Heart left ventricle (tissue), 16 donors: Measurements from ENCODE around the gene SEMA6A. TPM values are rescaled to one million over a fixed set of nuclear protein-coding genes. Genes with fewer than 3 reads are reported as not detected.

Source experiments
- ATAC-seq, 4 donors: fragments of 200-7000 bp; cut with Tn5 transposase; one replicate each; pipeline ENCODE4 v1.9.1; 2020 to 2022; ENCODE audit warnings: moderate library complexity in 4 of 4, mild to moderate bottlenecking in 3 of 4, moderate number of reproducible peaks in 1 of 4
- DNase-seq, 5 donors: peaks; one replicate each; pipeline ENCODE4 v3.0.0-alpha.2; 2020
- H3K27ac ChIP-seq, 12 donors: fragments of 200-600 bp; sonication (generic) in 4 of 12; one replicate each; pipeline versions ENCODE4 v1.5.0 to v1.8.0; 2016 to 2022; ENCODE audit warnings: mild to moderate bottlenecking in 2 of 12
- H3K27me3 ChIP-seq, 9 donors: fragments of 200-600 bp; sonication (generic) in 2 of 9; one replicate each; pipeline versions ENCODE4 v1.5.1 to v1.8.0; 2016 to 2022; ENCODE audit warnings: mild to moderate bottlenecking in 3 of 9
- H3K36me3 ChIP-seq, 9 donors: fragments of 200-600 bp; sonication (generic) in 2 of 9; one replicate each; pipeline versions ENCODE4 v1.5.0 to v1.8.0; 2018 to 2022; ENCODE audit warnings: mild to moderate bottlenecking in 2 of 9
- H3K4me1 ChIP-seq, 12 donors: fragments of 200-600 bp; sonication (generic) in 4 of 12; one replicate each; pipeline versions ENCODE4 v1.5.0 to v1.8.0; 2016 to 2022; ENCODE audit warnings: mild to moderate bottlenecking in 3 of 12
- H3K4me3 ChIP-seq, 12 donors: fragments of 200-600 bp; sonication (generic) in 4 of 12; one replicate each; pipeline versions ENCODE4 v1.5.0 to v1.8.0; 2017 to 2022; ENCODE audit warnings: mild to moderate bottlenecking in 9 of 12, moderate library complexity in 4 of 12
- H3K9me3 ChIP-seq, 12 donors: fragments of 200-600 bp; sonication (generic) in 4 of 12; one replicate each; pipeline versions ENCODE4 v1.5.0 to v1.8.0; 2016 to 2022; ENCODE audit warnings: mild to moderate bottlenecking in 1 of 12
- POLR2A ChIP-seq, 2 donors: fragments of 450-650 bp; IDR thresholded peaks; one replicate each; pipeline ENCODE4 v1.6.1; 2017; ENCODE audit warnings: antibody characterized with exemption in 2 of 2, mild to moderate bottlenecking in 2 of 2, moderate library complexity in 2 of 2
- WGBS, 4 donors: extraction: QIAGEN DNeasy Blood & Tissue Kit in 2 of 4; methylation state at CpG; one replicate each; pipeline versions ENCODE4 v1.1.5 to v1.1.7; 2013 to 2018; 5-methylcytosine and 5-hydroxymethylcytosine counted together
- intact Hi-C, 10 donors: fragments of 100-400 bp; cut with DNase I; formaldehyde crosslinking; loops; one replicate each; pipeline versions ENCODE4 v1.11.1 to v1.14.2; 2022
- polyA plus RNA-seq, 2 donors: library from polyadenylated mRNA; stranded (reverse); fragments of 200-250 nt; gene quantifications; one replicate each; pipeline ENCODE4 v1.2.3, GENCODE V29; 2013
- total RNA-seq, 9 donors: library from RNA; depleted of rRNA in 2 of 9; stranded (reverse); fragments of >200 nt in 2 of 9; fragmentation: NEBNext Ultra II Directional in 3 of 9; extraction: Animal tissue kit (Norgen Biotek cat#: 25700) in 3 of 9; gene quantifications; one replicate each; pipeline versions ENCODE4 v1.1.0 to v1.2.4, GENCODE V29; 2016 to 2023
- TF ChIP-seq, protein P1 (sequence below), 12 donors: fragments of 200-600 bp; sonication (generic) in 4 of 12; IDR thresholded peaks; one replicate each; pipeline versions ENCODE4 v1.5.0 to v1.8.0; 2018 to 2022; ENCODE audit warnings: antibody characterized with exemption in 12 of 12, mild to moderate bottlenecking in 5 of 12
- donor health status: ischemic (EF 13 %, LVEDD 7.1; RV severe dilation, severe dysfunction).
- donor health status: healthy with polysubstance abuse.
- donor health status: DM: no; HTN: yes; CAD: no.
- donor health status: DM: no; HTN: no; CAD: no.
- donor health status: ischemic (EF 25% LVEDD 6.9; RV normal size, moderate dysfunction).
- donor health status: ischemic (EF 25% LVEDD 5.7; RV mildly dilated, moderate dysfunction).
- donor health status: healthy.
- donor health status: DM: yes; HTN: yes; CAD: no.
- donor health status: ischemic (EF 35%, LVEDD 5.7; RV mildly dilated, moderate dysfunction).
- donor health status: nonischemic (EF 11% LVEDD 7.7; RV severe dilation, severe dysfunction).
- donor health status: DM: yes; HTN: yes; CAD: no.
- donor health status: PGD.
- donor health status: ischemic (EF 29% LVEDD 5.4; RV normal size, mild dysfunction).
- donor health status: nonischemic (EF 23%, LVEDD 6.1; RV moderate dilation, normal function).

SEMA6A gene
- total and polyA plus RNA-seq, 11 donors, result 2.2 to 12.7 (median 6.3) TPM

DNA sequence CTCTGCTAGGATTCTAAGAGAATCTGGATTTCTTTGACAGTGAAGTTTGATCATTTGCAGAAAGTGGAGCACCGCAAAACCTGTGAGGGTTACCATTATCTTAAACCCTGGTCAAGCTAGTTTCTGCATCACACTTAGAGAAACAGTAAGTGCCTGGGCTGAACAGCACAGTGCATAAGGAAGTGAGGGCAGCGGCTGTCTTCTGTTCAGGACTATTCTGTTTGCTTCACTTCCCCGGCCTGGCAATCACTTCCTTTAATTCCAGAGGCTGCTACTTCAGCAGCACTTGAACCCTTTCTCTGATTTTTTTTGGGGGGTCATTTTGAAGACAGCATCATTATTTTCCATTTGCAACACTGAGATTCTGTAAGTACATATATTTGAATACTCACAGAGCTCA, 32.0 kb downstream of the SEMA6A start:
- H3K36me3 ChIP-seq, result peaks cover 0 to 4% (median 0%) of the 10 kb centered on the region in 9 donors
- no peak for TF ChIP-seq POLR2A (IDR thresholded peaks at IDR 0.05)
- TF ChIP-seq, protein P1, sequence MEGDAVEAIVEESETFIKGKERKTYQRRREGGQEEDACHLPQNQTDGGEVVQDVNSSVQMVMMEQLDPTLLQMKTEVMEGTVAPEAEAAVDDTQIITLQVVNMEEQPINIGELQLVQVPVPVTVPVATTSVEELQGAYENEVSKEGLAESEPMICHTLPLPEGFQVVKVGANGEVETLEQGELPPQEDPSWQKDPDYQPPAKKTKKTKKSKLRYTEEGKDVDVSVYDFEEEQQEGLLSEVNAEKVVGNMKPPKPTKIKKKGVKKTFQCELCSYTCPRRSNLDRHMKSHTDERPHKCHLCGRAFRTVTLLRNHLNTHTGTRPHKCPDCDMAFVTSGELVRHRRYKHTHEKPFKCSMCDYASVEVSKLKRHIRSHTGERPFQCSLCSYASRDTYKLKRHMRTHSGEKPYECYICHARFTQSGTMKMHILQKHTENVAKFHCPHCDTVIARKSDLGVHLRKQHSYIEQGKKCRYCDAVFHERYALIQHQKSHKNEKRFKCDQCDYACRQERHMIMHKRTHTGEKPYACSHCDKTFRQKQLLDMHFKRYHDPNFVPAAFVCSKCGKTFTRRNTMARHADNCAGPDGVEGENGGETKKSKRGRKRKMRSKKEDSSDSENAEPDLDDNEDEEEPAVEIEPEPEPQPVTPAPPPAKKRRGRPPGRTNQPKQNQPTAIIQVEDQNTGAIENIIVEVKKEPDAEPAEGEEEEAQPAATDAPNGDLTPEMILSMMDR (IDR thresholded peaks at IDR 0.05), result no peak

DNA sequence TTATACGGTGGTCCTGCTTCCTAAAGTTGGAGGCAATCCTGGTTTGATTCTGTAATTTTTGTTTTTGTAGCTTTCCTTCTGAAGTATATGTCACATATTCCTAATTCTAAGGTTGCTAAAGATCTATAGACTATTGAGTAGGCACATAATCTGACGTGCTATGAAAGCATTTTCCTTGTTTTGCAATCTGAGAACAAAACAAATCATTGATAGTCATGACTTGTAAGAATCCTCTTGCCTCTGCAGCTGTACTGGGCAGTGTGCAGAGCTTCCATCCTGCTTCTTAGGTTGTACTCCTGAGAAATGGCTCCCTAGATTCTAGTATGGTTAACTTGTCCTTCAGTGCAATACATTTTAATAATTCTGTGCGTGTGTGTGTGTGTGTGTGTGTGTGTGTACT, 35.4 kb downstream of the SEMA6A start:
- no peak overlapping the region for H3K4me3 ChIP-seq
- WGBS, 4 donors, result 89 to 97% (median 93%) methylated on average over 3 of the region's 3 CpGs
- peaks cover 0 to 24% (median 7%) of the 10 kb centered on the region in 12 donors for H3K4me1 ChIP-seq
- DNase-seq (no peak), ATAC-seq (no peak)
- H3K27me3 ChIP-seq, result no peaks in the 10 kb centered on the region
- H3K27ac ChIP-seq, result no peak overlapping the region
- H3K36me3 ChIP-seq, result no peaks in the 10 kb centered on the region
- no peaks in the 10 kb centered on the region for H3K9me3 ChIP-seq
- intact Hi-C loops, result no loop called here
- TF ChIP-seq POLR2A (IDR thresholded peaks at IDR 0.05), result no peak
- TF ChIP-seq, protein P1 (IDR thresholded peaks at IDR 0.05), result no peak

More for the DNA sequence above, 32.0 kb downstream of the SEMA6A start:
- intact Hi-C loops, result no loop called here
- H3K4me1 ChIP-seq, result peaks cover 0 to 9% (median 0%) of the 10 kb centered on the region in 12 donors
- 81 to 84% (median 83%) methylated on average over 3 of the region's 3 CpGs for WGBS, 4 donors
- H3K9me3 ChIP-seq, result peaks cover 0 to 26% (median 18%) of the 10 kb centered on the region in 12 donors
- H3K4me3 ChIP-seq, result no peak overlapping the region
- H3K27me3 ChIP-seq, result no peaks in the 10 kb centered on the region
- ATAC-seq (peak in 1 of 4 donors; percentile 41), DNase-seq (no peak)
- no peak overlapping the region for H3K27ac ChIP-seq

DNA sequence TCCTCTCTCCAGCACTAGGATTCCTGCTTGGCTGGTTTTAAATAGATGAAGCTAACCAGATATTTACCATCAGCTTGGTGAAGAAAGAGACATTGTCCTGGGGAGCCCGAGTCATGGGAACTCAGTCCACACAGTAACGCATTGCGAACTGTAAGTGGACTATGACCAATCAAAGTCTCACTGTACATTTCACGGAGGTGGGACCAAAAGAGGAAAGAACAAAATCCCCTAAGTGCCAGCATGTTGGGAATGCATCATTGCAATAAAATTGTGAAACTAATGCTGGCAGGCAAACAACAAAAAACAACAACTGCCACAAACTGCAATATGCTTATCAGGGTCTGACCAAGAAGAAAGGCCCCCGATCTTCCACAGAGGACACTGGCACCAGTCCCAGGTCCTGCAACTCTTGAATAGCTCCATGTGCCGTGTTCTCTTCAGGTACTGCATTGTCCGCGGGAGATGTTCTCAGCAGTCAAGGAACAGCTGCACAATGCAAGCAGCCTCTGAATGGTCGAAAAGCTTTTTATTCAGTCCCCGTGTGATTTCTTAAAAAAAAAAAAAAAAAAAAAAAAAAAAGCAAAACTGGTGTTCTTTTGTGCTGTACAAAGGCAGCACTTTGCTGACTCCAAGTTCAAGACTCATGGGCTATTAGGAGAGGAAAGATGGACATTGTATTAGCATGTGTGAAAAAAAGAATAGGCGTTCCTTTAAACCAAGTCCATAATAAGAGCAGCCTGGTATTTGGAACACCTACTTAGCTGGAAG, 38.1 kb downstream of the SEMA6A start:
- intact Hi-C loops, result no loop called here
- Histone ChIP-seq H3K4me3 (no peak overlapping the region), H3K27me3 (no peaks in the 10 kb centered on the region), H3K4me1 (peaks cover 0 to 26% (median 11%) of the 10 kb centered on the region in 12 donors), H3K27ac (no peak overlapping the region), H3K36me3 (no peaks in the 10 kb centered on the region), H3K9me3 (no peaks in the 10 kb centered on the region)
- WGBS, 4 donors, result 61 to 74% (median 67%) methylated on average over 11 of the region's 11 CpGs
- DNase-seq, result no peak
- peak in 1 of 4 donors; percentile 43 for ATAC-seq
- TF ChIP-seq, protein P1 (IDR thresholded peaks at IDR 0.05), result no peak
- no peak for TF ChIP-seq POLR2A (IDR thresholded peaks at IDR 0.05)

DNA sequence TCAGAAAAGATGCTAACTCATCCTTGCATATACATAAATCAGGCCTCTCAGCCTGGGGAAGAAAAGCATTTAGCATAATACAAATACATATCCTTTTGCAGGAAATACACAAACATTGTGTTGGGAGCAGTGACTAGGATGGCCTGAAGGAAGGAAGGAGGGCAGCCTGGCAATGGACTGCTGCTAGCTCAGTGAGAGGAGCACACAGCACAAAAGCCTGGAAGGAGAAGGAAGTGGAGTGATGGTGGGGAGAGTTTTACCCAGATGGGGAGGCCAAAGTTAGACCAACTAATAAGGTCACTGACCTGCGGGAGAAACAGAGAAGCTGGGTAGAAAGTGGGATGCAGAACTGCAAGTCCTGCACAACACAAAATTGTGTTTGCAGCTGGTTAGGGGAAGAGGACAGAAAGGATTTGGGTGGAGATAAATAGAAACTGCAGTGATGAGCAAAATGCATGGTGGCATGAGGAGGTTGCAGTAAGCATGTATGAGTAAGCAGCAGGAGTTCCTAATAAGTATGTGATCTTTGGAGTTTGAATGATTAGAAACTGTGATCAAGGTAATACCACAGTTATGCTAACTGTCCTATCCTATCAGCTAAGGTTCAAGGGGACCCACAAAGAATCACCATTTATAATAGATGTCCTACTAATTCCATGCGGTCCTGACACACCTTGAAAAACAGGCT, 39.5 kb downstream of the SEMA6A start:
- no peak overlapping the region for H3K27ac ChIP-seq
- TF ChIP-seq POLR2A (IDR thresholded peaks at IDR 0.05), result no peak
- TF ChIP-seq, protein P1 (IDR thresholded peaks at IDR 0.05), result no peak
- no peak overlapping the region for H3K4me3 ChIP-seq
- H3K4me1 ChIP-seq, result peaks cover 0 to 26% (median 12%) of the 10 kb centered on the region in 12 donors
- no peaks in the 10 kb centered on the region for H3K36me3 ChIP-seq
- intact Hi-C loops, result no loop called here
- no peaks in the 10 kb centered on the region for H3K27me3 ChIP-seq
- WGBS, 4 donors, result 87 to 92% (median 90%) methylated on average over 2 of the region's 2 CpGs
- H3K9me3 ChIP-seq, result no peaks in the 10 kb centered on the region
- ATAC-seq (no peak), DNase-seq (no peak)
